Measurements from ENCODE around the gene DUSP10.

The DUSP10 gene

DNA sequence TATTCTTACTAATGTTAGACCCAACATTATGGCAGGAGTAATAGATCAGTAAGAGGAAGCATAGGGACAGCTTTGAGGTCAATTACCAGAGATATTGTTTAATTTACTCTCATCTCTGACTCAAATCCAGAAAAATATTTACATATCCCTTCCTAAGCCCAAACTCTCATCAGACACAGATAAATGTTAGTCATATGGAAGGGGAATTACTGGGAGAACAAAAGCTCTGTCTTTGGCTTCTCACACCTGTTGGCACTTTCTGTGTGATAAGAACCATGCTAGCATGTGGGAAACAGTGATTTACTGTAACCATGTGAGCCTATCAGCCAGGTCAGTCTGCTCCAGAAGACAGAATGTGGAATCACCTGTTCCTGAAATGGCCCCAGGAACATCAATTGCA lies 72.4 kb downstream of the DUSP10 start:
- no peaks in the 10 kb centered on the region for H3K36me3 ChIP-seq (ENCODE audit: control insufficient read depth, insufficient read depth, low read length)
- H3K27ac ChIP-seq (ENCODE audit: low read depth, low read length), result no peak overlapping the region
- H3K4me1 ChIP-seq (ENCODE audit: control insufficient read depth, insufficient read depth, low read length), result no peaks in the 10 kb centered on the region
- no peak overlapping the region for H3K4me3 ChIP-seq (ENCODE audit: low read length)
- no peaks in the 10 kb centered on the region for H3K27me3 ChIP-seq (ENCODE audit: control insufficient read depth, insufficient read depth, low read length)
- no peak overlapping the region for H3K9ac ChIP-seq (ENCODE audit: low read length)

DNA sequence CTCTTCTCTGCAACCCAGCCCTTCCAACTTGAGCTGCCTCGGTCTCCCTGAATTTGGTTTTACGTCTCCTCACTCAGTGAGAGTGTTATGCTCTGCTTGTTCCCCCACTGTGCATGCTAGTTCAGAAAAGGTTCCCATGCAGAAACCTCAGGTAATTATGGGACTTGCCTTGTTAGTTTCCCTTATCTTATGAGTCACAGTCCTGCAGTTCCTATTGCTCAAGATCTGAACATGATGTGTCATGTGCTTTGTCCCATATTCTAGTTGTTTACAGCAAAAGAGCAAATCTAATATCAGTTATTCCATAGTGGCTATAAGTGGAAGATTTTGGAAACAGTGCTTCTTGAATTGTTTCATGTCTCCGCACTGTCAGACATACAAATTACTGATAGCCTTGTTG lies 74.4 kb downstream of the DUSP10 start:
- Histone ChIP-seq H3K4me1 (ENCODE audit: control insufficient read depth, insufficient read depth, low read length) (no peaks in the 10 kb centered on the region), H3K9ac (ENCODE audit: low read length) (no peak overlapping the region), H3K27ac (ENCODE audit: low read depth, low read length) (no peak overlapping the region), H3K27me3 (ENCODE audit: control insufficient read depth, insufficient read depth, low read length) (no peaks in the 10 kb centered on the region), H3K36me3 (ENCODE audit: control insufficient read depth, insufficient read depth, low read length) (no peaks in the 10 kb centered on the region), H3K4me3 (ENCODE audit: low read length) (no peak overlapping the region)

DNA sequence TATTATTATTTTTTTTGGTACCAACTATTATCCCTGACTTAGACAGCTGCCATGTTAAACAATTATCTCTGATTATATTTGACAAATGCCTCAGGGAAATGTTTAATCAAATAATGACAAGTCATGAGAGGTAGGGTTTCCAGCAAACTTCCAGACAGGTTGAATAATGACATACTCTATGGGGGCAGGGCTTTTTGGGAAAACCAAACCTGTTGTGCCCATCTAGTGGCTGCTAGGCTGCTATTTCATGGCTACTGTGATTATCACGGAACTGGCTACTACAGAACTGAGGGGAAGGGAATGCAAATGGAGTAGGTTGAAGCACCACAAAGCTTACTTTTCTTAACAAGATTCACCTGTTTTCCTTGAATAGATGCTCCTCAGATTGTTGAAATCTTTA lies 77.6 kb downstream of the DUSP10 start:
- H3K4me1 ChIP-seq (ENCODE audit: control insufficient read depth, insufficient read depth, low read length), result no peaks in the 10 kb centered on the region
- H3K27me3 ChIP-seq (ENCODE audit: control insufficient read depth, insufficient read depth, low read length), result no peaks in the 10 kb centered on the region
- H3K27ac ChIP-seq (ENCODE audit: low read depth, low read length), result no peak overlapping the region
- H3K4me3 ChIP-seq (ENCODE audit: low read length), result no peak overlapping the region
- H3K9ac ChIP-seq (ENCODE audit: low read length), result no peak overlapping the region
- H3K36me3 ChIP-seq (ENCODE audit: control insufficient read depth, insufficient read depth, low read length), result no peaks in the 10 kb centered on the region

DNA sequence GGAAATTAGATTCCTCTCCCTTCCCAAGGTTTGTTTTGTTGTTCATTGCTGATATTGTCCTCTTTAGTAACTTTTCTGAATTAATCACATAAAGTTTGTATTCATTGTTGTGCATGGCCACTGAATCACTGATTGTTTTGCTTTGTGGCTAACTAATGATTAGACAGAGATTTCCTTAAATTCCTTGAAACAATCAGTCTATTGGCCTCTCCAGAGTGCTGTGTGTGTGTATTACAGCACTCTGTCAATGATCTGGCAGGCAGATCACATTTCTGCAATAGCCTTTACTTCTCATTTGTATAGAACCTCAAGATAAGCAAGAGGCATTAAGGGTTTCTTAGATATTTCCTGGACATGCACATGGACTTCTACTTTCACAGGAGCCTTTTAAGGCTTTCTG lies 78.6 kb downstream of the DUSP10 start:
- no peaks in the 10 kb centered on the region for H3K27me3 ChIP-seq (ENCODE audit: control insufficient read depth, insufficient read depth, low read length)
- H3K27ac ChIP-seq (ENCODE audit: low read depth, low read length), result no peak overlapping the region
- H3K9ac ChIP-seq (ENCODE audit: low read length), result no peak overlapping the region
- H3K4me3 ChIP-seq (ENCODE audit: low read length), result no peak overlapping the region
- no peaks in the 10 kb centered on the region for H3K4me1 ChIP-seq (ENCODE audit: control insufficient read depth, insufficient read depth, low read length)
- H3K36me3 ChIP-seq (ENCODE audit: control insufficient read depth, insufficient read depth, low read length), result no peaks in the 10 kb centered on the region

DNA sequence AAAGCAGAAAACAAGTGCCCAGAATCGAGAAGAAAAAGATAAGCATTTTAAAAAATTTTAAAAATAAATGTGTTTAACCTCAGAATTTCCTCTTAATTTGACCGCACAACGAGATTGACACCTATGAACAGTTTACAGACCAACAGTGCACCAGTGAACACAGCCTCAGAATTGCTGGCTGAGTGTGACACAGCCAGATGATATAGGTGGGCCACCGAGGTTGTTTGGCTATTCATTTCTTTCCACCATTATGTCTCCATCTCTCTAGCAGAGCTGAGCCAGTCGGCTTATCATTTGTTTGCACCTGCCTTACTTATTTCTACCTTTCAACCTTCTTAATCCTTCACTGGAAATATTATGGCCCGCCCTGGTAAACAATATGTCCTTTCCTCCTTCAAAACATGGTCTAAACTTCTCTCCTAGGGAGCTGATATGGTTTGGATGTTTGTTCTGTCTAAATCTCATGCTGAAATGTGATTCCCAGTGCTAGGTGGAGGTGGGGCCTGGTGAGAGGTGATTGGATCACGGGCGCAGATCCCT lies 86.1 kb downstream of the DUSP10 start:
- no peak overlapping the region for H3K27ac ChIP-seq (ENCODE audit: low read depth, low read length)
- H3K4me3 ChIP-seq (ENCODE audit: low read length), result no peak overlapping the region
- no peak overlapping the region for H3K9ac ChIP-seq (ENCODE audit: low read length)
- H3K36me3 ChIP-seq (ENCODE audit: control insufficient read depth, insufficient read depth, low read length), result no peaks in the 10 kb centered on the region
- no peaks in the 10 kb centered on the region for H3K27me3 ChIP-seq (ENCODE audit: control insufficient read depth, insufficient read depth, low read length)
- no peaks in the 10 kb centered on the region for H3K4me1 ChIP-seq (ENCODE audit: control insufficient read depth, insufficient read depth, low read length)

All from rectal smooth muscle tissue (tissue), 1 donor.